CD4-positive, alpha-beta T cell (primary cell): Measurements from ENCODE around the gene AMDHD2. TPM values are rescaled to one million over a fixed set of nuclear protein-coding genes. Genes with fewer than 3 reads are reported as not detected.
A peak's percentile ranks its signal among the peaks of the same experiment; 100 is the strongest.

ENCODE experiments used
- ATAC-seq: fragments of 200-7000 bp; cut with Tn5 transposase; one replicate; pipeline ENCODE4 v1.10.0; 2022; ENCODE audit warnings: mild to moderate bottlenecking; ENCODE audit not compliant: poor library complexity
- CTCF ChIA-PET: fragments of 350-600 bp; sonication (Branson Sonifier 250); formaldehyde crosslinking; loops from one replicate; lab custom pipeline; 2021; ENCODE audit warnings: antibody characterized with exemption, inconsistent platforms; lab: Charles Lee
- POLR2A ChIA-PET: fragments of 350-600 bp; sonication (Branson Sonifier 250); formaldehyde crosslinking; loops from one replicate; lab custom pipeline; 2021; ENCODE audit warnings: antibody characterized with exemption, inconsistent platforms; lab: Charles Lee
- DNase-seq, 14 experiments: peaks; one replicate each; pipeline ENCODE4 v3.0.0-alpha.2; 2013 to 2020; ENCODE audit warnings: mixed read lengths in 2 of 14
- H3K27ac ChIP-seq, 2 donors: one replicate each; pipeline versions ENCODE4 v1.5.1 to v1.7.0; 2013; ENCODE audit warnings: low read length in 2 of 2, low read depth in 1 of 2, mild to moderate bottlenecking in 1 of 2
- H3K27me3 ChIP-seq, 2 experiments: 1 replicate in 1 of 2; 2 replicates in 1 of 2; pipeline versions ENCODE4 v1.6.1 to v1.7.0; 2013; ENCODE audit warnings: low read length in 2 of 2, control low read depth in 1 of 2, mild to moderate bottlenecking in 1 of 2, moderate library complexity in 1 of 2; ENCODE audit not compliant: insufficient read depth in 2 of 2, control insufficient read depth in 1 of 2
- H3K36me3 ChIP-seq: one replicate; pipeline ENCODE4 v1.6.1; 2013; ENCODE audit warnings: low read length, control low read depth; ENCODE audit not compliant: insufficient read depth
- H3K4me1 ChIP-seq: one replicate; pipeline ENCODE4 v1.6.1; 2013; ENCODE audit warnings: low read length, control low read depth; ENCODE audit not compliant: insufficient read depth
- H3K4me3 ChIP-seq: one replicate; pipeline ENCODE4 v1.5.1; 2013; ENCODE audit warnings: mild to moderate bottlenecking, low read length, moderate library complexity
- H3K9me3 ChIP-seq, 2 experiments: 1 replicate in 1 of 2; 2 replicates in 1 of 2; pipeline versions ENCODE4 v1.6.1 to v1.7.0; 2013; ENCODE audit warnings: low read length in 2 of 2, mild to moderate bottlenecking in 2 of 2, control low read depth in 1 of 2, moderate library complexity in 1 of 2; ENCODE audit not compliant: control insufficient read depth in 1 of 2, insufficient read depth in 1 of 2
- H3K27ac Mint-ChIP-seq: one replicate; pipeline ENCODE4 v1.8.0; 2020; ENCODE audit warnings: mixed read lengths
- H3K27me3 Mint-ChIP-seq: one replicate; pipeline ENCODE4 v1.8.0; 2021; ENCODE audit warnings: mixed read lengths
- H3K36me3 Mint-ChIP-seq: one replicate; pipeline ENCODE4 v1.8.0; 2021; ENCODE audit warnings: low read depth, mixed read lengths
- H3K4me1 Mint-ChIP-seq: one replicate; pipeline ENCODE4 v1.8.0; 2021; ENCODE audit warnings: low read depth, mixed read lengths
- H3K4me3 Mint-ChIP-seq: one replicate; pipeline ENCODE4 v1.8.0; 2020; ENCODE audit warnings: mild to moderate bottlenecking, mixed read lengths
- H3K9me3 Mint-ChIP-seq: one replicate; pipeline ENCODE4 v1.8.0; 2020; ENCODE audit warnings: mixed read lengths
- CTCF ChIP-seq: fragments of 200-600 bp; IDR thresholded peaks from one replicate; pipeline ENCODE4 v1.8.0; 2022; ENCODE audit warnings: antibody characterized with exemption, mild to moderate bottlenecking
- intact Hi-C, 2 experiments: fragments of 100-400 bp; cut with DNase I in 1 of 2; cut with micrococcal nuclease in 1 of 2; formaldehyde crosslinking; loops; one replicate each; pipeline versions ENCODE4 v1.15.1 to v1.9.0; 2023 to 2025; cut with DNase I, micrococcal nuclease
- total RNA-seq, 174 experiments: library from RNA in 2 of 174; stranded (reverse) in 2 of 174; gene quantifications; one replicate each; pipeline ENCODE4 v1.2.3 and lab custom pipeline; 2021 to 2026

The AMDHD2 gene
- total RNA-seq, 2 experiments from 2014 or later: 171 to 177 TPM

- Histone ChIP-seq H3K36me3 (peaks cover 6% of the 10 kb centered on the region), H3K4me1 (peaks cover 53% of the 10 kb centered on the region), H3K27ac (peak within 1 kb of the TSS; percentile 91 to 96), H3K4me3 (peak within 1 kb of the TSS; percentile 71), H3K27me3 (no peaks in the 10 kb centered on the region), H3K9me3 (no peaks in the 10 kb centered on the region)
- ChIA-PET CTCF (interaction anchor here (1.0 kb wide), 1 partner anchor 173 kb away, joined by 3 read pairs; the partner anchor contains the start of gene ABCA3), POLR2A (interaction anchor here (0.6 to 4.4 kb wide), 14 partner anchors 12 to 731 kb away, joined by 3 to 66 read pairs (median 4); partner anchors contain the start of genes CEMP1, ECI1, NUBP2 and PDPK1)
- DNase-seq (peak; percentile 84 to 96 (median 90)), ATAC-seq (peak; percentile 88)
- TF ChIP-seq CTCF: no peak
- no peaks in the 10 kb centered on the region for H3K9me3 Mint-ChIP-seq
- peaks cover 52% of the 10 kb centered on the region for H3K36me3 Mint-ChIP-seq
- H3K4me3 Mint-ChIP-seq: peak within 1 kb of the TSS; percentile 95
- intact Hi-C loops: loop anchor here (2.0 kb wide), 2 partner anchors 17 to 19 kb away; partner anchors contain the start of gene CEMP1 (in 1 of the 2)
- no peaks in the 10 kb centered on the region for H3K27me3 Mint-ChIP-seq
- H3K27ac Mint-ChIP-seq: peak within 1 kb of the TSS; percentile 100
- H3K4me1 Mint-ChIP-seq: peaks cover 60% of the 10 kb centered on the region
These were observed 6.5 kb upstream of the AMDHD2 start, which contains the start of gene ATP6V0C for GRCh38 chr16:2513405-2514332. ATP6V0C (plus strand) TSS chr16:2513952; CDS start chr16:2514104, 152 bp downstream.

GRCh38 chr16:2514333-2515179 is 5.6 kb upstream of the AMDHD2 start:
- Histone ChIP-seq H3K4me3 (peak overlapping the region; percentile 71), H3K4me1 (peaks cover 62% of the 10 kb centered on the region), H3K27ac (peak overlapping the region; percentile 91 to 96), H3K9me3 (no peaks in the 10 kb centered on the region), H3K27me3 (no peaks in the 10 kb centered on the region), H3K36me3 (peaks cover 15% of the 10 kb centered on the region)
- ATAC-seq: peak; percentile 3
- Mint-ChIP-seq H3K4me3 (peak overlapping the region; percentile 95), H3K9me3 (no peaks in the 10 kb centered on the region), H3K27ac (peak overlapping the region; percentile 100), H3K36me3 (peaks cover 58% of the 10 kb centered on the region), H3K27me3 (no peaks in the 10 kb centered on the region), H3K4me1 (peaks cover 66% of the 10 kb centered on the region)
- ChIA-PET CTCF (no interaction called here), POLR2A (interaction anchor here (0.7 to 4.4 kb wide), 11 partner anchors 14 to 359 kb away, joined by 3 to 66 read pairs (median 7); partner anchors contain the start of genes CEMP1, ECI1, KCTD5 and PDPK1)
- no peak for TF ChIP-seq CTCF
- intact Hi-C loops: loop anchor here (2.0 kb wide), 2 partner anchors 16 to 18 kb away; partner anchors contain the start of gene CEMP1 (in 1 of the 2)
- DNase-seq: peak in 4 of 14 experiments; percentile 18 to 67 (median 48)
